Measurements from ENCODE around the gene BTBD16. TPM values are rescaled to one million over a fixed set of nuclear protein-coding genes. Genes with fewer than 3 reads are reported as not detected.

BTBD16 gene
- total RNA-seq, 2 experiments from 2014 or later: not detected

- H3K27ac Mint-ChIP-seq: no peak overlapping the region
- H3K4me3 Mint-ChIP-seq: no peak overlapping the region
- intact Hi-C loops (cut with micrococcal nuclease): no loop called here
- no peak for TF ChIP-seq CTCF (IDR thresholded peaks at IDR 0.05)
- H3K4me1 Mint-ChIP-seq (ENCODE audit: low read depth): no peaks in the 10 kb centered on the region
- no peaks in the 10 kb centered on the region for H3K9me3 Mint-ChIP-seq
- peaks cover 9% of the 10 kb centered on the region for H3K27me3 Mint-ChIP-seq
- DNase-seq (no peak), ATAC-seq (no peak)
- CTCF ChIA-PET: interaction anchor here (1.2 to 2.8 kb wide), 2 partner anchors 9 to 288 kb away, joined by 3 to 17 read pairs; no protein-coding TSS in a partner anchor
- no peaks in the 10 kb centered on the region for H3K36me3 Mint-ChIP-seq (ENCODE audit: low read depth)
- POLR2A ChIA-PET: no interaction called here
These were observed 6.5 kb downstream of the BTBD16 start for GRCh38 chr10:122277526-122278136.

DNA sequence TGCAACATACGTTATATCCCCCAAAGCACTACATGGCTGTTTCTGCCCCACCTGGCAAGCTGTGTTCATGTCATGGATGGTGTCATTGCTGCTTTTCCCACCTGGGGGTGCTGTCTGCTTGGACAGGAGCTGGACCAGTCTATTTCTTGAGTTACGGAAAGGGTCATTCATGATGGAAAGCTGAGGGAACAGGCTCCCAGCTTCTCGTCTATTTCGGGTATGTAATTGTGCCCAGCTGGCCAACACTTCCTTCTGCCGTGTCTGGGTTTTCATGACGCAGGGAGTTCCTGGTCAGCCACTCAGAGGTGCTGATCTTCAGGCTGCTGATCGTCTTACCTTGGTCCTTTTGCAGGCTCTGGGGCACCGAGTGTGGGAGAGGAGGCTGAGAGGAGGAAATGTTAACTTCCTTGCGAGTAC, 8.6 kb downstream of the BTBD16 start:
- POLR2A ChIA-PET: no interaction called here

DNA sequence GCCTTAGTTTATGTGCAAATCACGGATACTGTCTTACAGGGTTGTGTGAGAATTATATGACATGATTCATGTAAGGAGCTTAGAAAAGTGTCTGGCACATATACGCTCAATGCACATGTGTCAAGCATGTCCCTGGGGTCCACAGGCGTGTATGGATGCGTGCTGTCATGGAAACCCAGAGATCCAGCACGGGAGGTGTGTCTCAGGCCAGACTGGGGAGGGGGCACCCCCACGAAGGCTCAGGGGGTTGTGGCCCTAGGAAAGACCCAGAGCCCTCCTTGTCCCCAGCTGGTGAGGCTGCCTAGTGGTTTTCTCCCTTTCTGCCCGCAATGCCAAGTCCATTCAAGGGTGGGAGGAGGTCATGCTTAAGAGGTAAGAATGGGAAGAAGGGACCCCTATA, 9.1 kb downstream of the BTBD16 start:
- TF ChIP-seq CTCF (IDR thresholded peaks at IDR 0.05): no peak
- H3K9me3 Mint-ChIP-seq: no peaks in the 10 kb centered on the region
- H3K27ac Mint-ChIP-seq: no peak overlapping the region
- intact Hi-C loops (cut with micrococcal nuclease): no loop called here
- H3K27me3 Mint-ChIP-seq: peaks cover 9% of the 10 kb centered on the region
- H3K4me1 Mint-ChIP-seq (ENCODE audit: low read depth): no peaks in the 10 kb centered on the region
- DNase-seq (no peak), ATAC-seq (no peak)
- POLR2A ChIA-PET: no interaction called here
- no peak overlapping the region for H3K4me3 Mint-ChIP-seq
- CTCF ChIA-PET: interaction anchor here (1.0 to 2.8 kb wide), 7 partner anchors 12 to 285 kb away, joined by 3 to 17 read pairs (median 5); no protein-coding TSS in a partner anchor
- no peaks in the 10 kb centered on the region for H3K36me3 Mint-ChIP-seq (ENCODE audit: low read depth)

More for the DNA sequence above, 8.6 kb downstream of the BTBD16 start:
- no peak for TF ChIP-seq CTCF (IDR thresholded peaks at IDR 0.05)
- Mint-ChIP-seq H3K27ac (no peak overlapping the region), H3K36me3 (ENCODE audit: low read depth) (no peaks in the 10 kb centered on the region), H3K9me3 (no peaks in the 10 kb centered on the region), H3K4me3 (no peak overlapping the region), H3K4me1 (ENCODE audit: low read depth) (no peaks in the 10 kb centered on the region), H3K27me3 (peaks cover 9% of the 10 kb centered on the region)
- ATAC-seq: no peak
- intact Hi-C loops (cut with micrococcal nuclease): no loop called here
- peak; percentile 45 for DNase-seq
- CTCF ChIA-PET: interaction anchor here (0.7 to 2.8 kb wide), 9 partner anchors 10 to 286 kb away, joined by 3 to 17 read pairs (median 4); no protein-coding TSS in a partner anchor

DNA sequence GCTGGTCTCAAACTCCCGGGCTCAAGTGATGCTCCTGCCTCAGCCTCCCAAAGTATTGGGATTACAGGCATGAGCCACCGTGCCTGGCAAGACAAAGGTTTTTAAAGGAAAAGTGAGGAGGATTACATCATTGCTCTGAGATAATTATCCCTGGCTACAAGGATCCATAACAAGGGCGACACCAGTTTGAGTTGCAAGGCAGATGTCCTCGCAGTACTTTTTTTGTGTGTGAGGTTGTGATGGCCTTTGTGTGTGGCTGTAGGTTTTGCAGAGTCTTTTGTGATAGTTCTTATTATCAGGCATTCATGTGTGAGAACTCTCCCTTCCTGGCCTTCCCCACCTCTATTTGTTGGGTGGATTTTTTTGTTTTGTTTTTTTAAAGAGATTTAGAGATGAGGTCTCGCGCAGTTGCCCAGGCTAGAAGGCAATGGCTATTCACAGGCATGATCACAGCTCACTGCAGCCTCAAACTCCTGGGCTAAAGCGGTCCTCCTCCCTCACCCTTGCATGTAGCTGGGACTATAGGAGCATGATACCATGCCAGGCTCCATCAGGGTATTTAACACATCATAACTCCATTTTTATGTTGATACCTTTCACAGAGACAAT, 10.0 kb downstream of the BTBD16 start:
- Mint-ChIP-seq H3K27me3 (peaks cover 9% of the 10 kb centered on the region), H3K27ac (no peak overlapping the region), H3K4me1 (ENCODE audit: low read depth) (no peaks in the 10 kb centered on the region), H3K36me3 (ENCODE audit: low read depth) (no peaks in the 10 kb centered on the region), H3K9me3 (no peaks in the 10 kb centered on the region), H3K4me3 (no peak overlapping the region)
- ChIA-PET CTCF (interaction anchor here (1.7 to 2.5 kb wide), 2 partner anchors 13 to 154 kb away, joined by 9 to 10 read pairs; no protein-coding TSS in a partner anchor), POLR2A (no interaction called here)
- no peak for TF ChIP-seq CTCF (IDR thresholded peaks at IDR 0.05)
- intact Hi-C loops (cut with micrococcal nuclease): no loop called here
- ATAC-seq (no peak), DNase-seq (no peak)

- DNase-seq: no peak
- CTCF ChIA-PET: interaction anchor here (2.5 kb wide), 1 partner anchor 14 kb away, joined by 10 read pairs; no protein-coding TSS in a partner anchor
- H3K27me3 Mint-ChIP-seq: peaks cover 9% of the 10 kb centered on the region
- no peaks in the 10 kb centered on the region for H3K4me1 Mint-ChIP-seq (ENCODE audit: low read depth)
- ATAC-seq: no peak
- POLR2A ChIA-PET: no interaction called here
- H3K4me3 Mint-ChIP-seq: no peak overlapping the region
- H3K36me3 Mint-ChIP-seq (ENCODE audit: low read depth): no peaks in the 10 kb centered on the region
- no peaks in the 10 kb centered on the region for H3K9me3 Mint-ChIP-seq
- H3K27ac Mint-ChIP-seq: no peak overlapping the region
- TF ChIP-seq CTCF (IDR thresholded peaks at IDR 0.05): no peak
- intact Hi-C loops (cut with micrococcal nuclease): no loop called here
These were observed 10.7 kb downstream of the BTBD16 start for GRCh38 chr10:122281751-122282150.

Data from activated CD8-positive, alpha-beta T cell treated with anti-CD3 and anti-CD28 coated beads for 36 hours (primary cell).